Chondrocyte (in vitro differentiated cells): ENCODE data around the gene LAMB4. TPM values are rescaled to one million over a fixed set of nuclear protein-coding genes. Genes with fewer than 3 reads are reported as not detected.

ENCODE experiments used
- DNase-seq: peaks from one replicate; pipeline ENCODE4 v3.0.0; 2021; ENCODE audit warnings: mixed read lengths, low spot score
- H3K27ac Mint-ChIP-seq: one replicate; pipeline ENCODE4 v1.8.0; 2021; ENCODE audit warnings: mild to moderate bottlenecking, moderate library complexity, mixed read lengths; ENCODE audit not compliant: unreplicated experiment
- H3K27me3 Mint-ChIP-seq: 2 replicates; pipeline ENCODE4 v1.8.0; 2021; ENCODE audit warnings: low read depth, mixed read lengths
- H3K36me3 Mint-ChIP-seq: 2 replicates; pipeline ENCODE4 v1.8.0; 2021; ENCODE audit warnings: low read depth, mixed read lengths
- H3K4me1 Mint-ChIP-seq: 2 replicates; pipeline ENCODE4 v1.8.0; 2021; ENCODE audit warnings: low read depth, mild to moderate bottlenecking, mixed read lengths
- H3K4me3 Mint-ChIP-seq: one replicate; pipeline ENCODE4 v1.8.0; 2021; ENCODE audit warnings: mild to moderate bottlenecking, moderate library complexity, mixed read lengths; ENCODE audit not compliant: unreplicated experiment
- H3K9me3 Mint-ChIP-seq: 2 replicates; pipeline ENCODE4 v1.8.0; 2021; ENCODE audit warnings: low read depth, mixed read lengths
- CTCF ChIP-seq: fragments of 200-600 bp; sonication (generic); IDR thresholded peaks from 2 replicates; pipeline ENCODE4 v1.5.0; 2021; ENCODE audit warnings: antibody characterized with exemption, mild to moderate bottlenecking, moderate library complexity
- total RNA-seq: library from RNA; stranded (reverse); gene quantifications from 3 replicates; pipeline ENCODE4 v1.2.1, GENCODE V29; 2021

Gene LAMB4
- total RNA-seq, 1 donor from 2014 or later: not detected

GRCh38 chr7:108071551-108071950 lies 58.6 kb downstream of the LAMB4 start:
- Mint-ChIP-seq H3K36me3 (no peaks in the 10 kb centered on the region), H3K4me1 (peaks cover 8% of the 10 kb centered on the region)

GRCh38 chr7:108069646-108070045 lies 60.5 kb downstream of the LAMB4 start:
- Mint-ChIP-seq H3K4me3 (no peak overlapping the region), H3K36me3 (no peaks in the 10 kb centered on the region), H3K27me3 (no peaks in the 10 kb centered on the region), H3K9me3 (no peaks in the 10 kb centered on the region), H3K27ac (no peak overlapping the region), H3K4me1 (peaks cover 2% of the 10 kb centered on the region)
- no peak for TF ChIP-seq CTCF
- DNase-seq: no peak

More at GRCh38 chr7:108071551-108071950, 58.6 kb downstream of the LAMB4 start:
- no peak for TF ChIP-seq CTCF
- H3K27ac Mint-ChIP-seq: no peak overlapping the region
- H3K27me3 Mint-ChIP-seq: no peaks in the 10 kb centered on the region
- H3K9me3 Mint-ChIP-seq: no peaks in the 10 kb centered on the region
- no peak overlapping the region for H3K4me3 Mint-ChIP-seq
- DNase-seq: no peak

GRCh38 chr7:108067844-108068243 lies 62.3 kb downstream of the LAMB4 start:
- H3K4me1 Mint-ChIP-seq: peaks cover 2% of the 10 kb centered on the region
- H3K27me3 Mint-ChIP-seq: no peaks in the 10 kb centered on the region
- no peak overlapping the region for H3K27ac Mint-ChIP-seq
- H3K4me3 Mint-ChIP-seq: no peak overlapping the region
- no peak for DNase-seq
- no peaks in the 10 kb centered on the region for H3K9me3 Mint-ChIP-seq
- H3K36me3 Mint-ChIP-seq: no peaks in the 10 kb centered on the region
- no peak for TF ChIP-seq CTCF

GRCh38 chr7:108066486-108066885 lies 63.7 kb downstream of the LAMB4 start:
- no peak for DNase-seq
- no peaks in the 10 kb centered on the region for H3K27me3 Mint-ChIP-seq
- H3K4me3 Mint-ChIP-seq: no peak overlapping the region
- no peaks in the 10 kb centered on the region for H3K36me3 Mint-ChIP-seq
- no peak for TF ChIP-seq CTCF
- H3K9me3 Mint-ChIP-seq: no peaks in the 10 kb centered on the region
- H3K4me1 Mint-ChIP-seq: peaks cover 3% of the 10 kb centered on the region
- no peak overlapping the region for H3K27ac Mint-ChIP-seq

- no peak for TF ChIP-seq CTCF
- H3K36me3 Mint-ChIP-seq: no peaks in the 10 kb centered on the region
- H3K4me1 Mint-ChIP-seq: peaks cover 18% of the 10 kb centered on the region
- no peaks in the 10 kb centered on the region for H3K9me3 Mint-ChIP-seq
- DNase-seq: no peak
- no peak overlapping the region for H3K4me3 Mint-ChIP-seq
- no peak overlapping the region for H3K27ac Mint-ChIP-seq
- H3K27me3 Mint-ChIP-seq: no peaks in the 10 kb centered on the region
Observed at GRCh38 chr7:108063520-108063933, 66.6 kb downstream of the LAMB4 start.
